Stimulated activated CD4-positive, alpha-beta T cell treated with anti-CD3 and anti-CD28 coated beads, Interleukin-12 subunit alpha, Interleukin-12 subunit beta, amount 100 ng/mL, for 24 hours (primary cell): ENCODE measurements around the gene B4GALT5.
"Not testable (repeated sequence)": the region's sequence is repeated elsewhere in the genome, so short reads cannot be mapped to it uniquely, and the experiment has no call there.

Source experiments
- DNase-seq, 2 experiments: peaks; one replicate each; pipeline ENCODE4 v3.0.0-alpha.2; 2020; ENCODE audit warnings: low read depth in 2 of 2

Gene B4GALT5

GRCh38 chr20:49713753-49714712 lies at the start of gene B4GALT5:
TSS of gene B4GALT5 (minus strand) at chr20:49713878. CDS start at chr20:49713690, 188 bp downstream.
- peak; percentile 22 to 51 for DNase-seq

- no peak for DNase-seq
Observed at GRCh38 chr20:49762940-49763766, 49.5 kb upstream of the B4GALT5 start.

GRCh38 chr20:49761888-49762287 lies 48.2 kb upstream of the B4GALT5 start:
- not testable (repeated sequence) for DNase-seq

DNA sequence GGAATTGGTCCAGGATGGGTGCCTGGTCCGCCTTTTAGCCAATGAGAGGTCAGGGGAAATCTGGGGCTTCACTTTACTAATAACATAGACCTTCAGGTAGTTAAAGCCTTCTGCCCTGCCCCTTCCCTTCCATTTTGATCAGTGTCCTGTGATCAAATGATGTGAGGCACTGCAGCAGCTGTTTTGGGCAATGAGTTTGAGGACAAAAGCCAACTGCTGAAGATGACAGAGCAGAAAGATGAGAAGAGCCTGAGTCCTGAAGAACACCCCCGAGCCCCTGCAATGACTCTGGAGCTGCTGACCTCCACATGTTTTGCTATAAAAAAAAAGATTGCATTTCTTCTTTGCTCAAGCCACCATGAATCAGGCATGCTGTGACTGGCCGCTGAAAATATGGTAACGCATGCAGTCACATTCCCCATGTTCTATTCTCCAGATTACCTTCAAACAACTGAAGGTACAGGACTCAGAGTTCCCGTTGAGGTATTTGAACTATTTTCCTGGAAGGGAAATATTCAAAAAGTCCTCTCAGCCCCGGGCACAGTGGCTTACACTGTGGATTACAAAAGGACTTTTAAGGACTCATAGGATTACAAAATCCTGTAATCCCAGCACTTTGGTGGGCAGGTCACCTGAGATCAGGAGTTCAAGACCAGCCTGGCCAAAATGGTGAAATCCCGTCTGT lies 45.7 kb upstream of the B4GALT5 start:
- DNase-seq: no peak

DNA sequence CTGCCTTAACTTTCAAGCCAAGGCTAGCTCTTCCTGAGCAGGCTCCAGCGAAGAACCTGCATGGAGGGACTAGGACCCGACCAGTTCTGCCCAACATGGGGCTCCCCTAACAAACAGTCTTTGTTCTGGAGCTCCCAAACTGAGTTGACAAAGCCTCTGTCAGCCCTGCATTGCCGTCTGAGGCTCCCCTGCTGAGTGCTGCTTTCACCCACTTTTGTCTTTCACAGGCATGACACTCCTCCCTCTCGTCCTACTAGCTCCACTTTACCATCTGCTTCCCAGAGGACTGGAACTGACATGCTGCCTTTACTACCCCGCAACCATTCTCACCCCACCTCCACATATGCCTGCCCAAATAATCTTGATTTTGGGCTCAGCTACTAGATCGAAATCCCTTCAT lies 45.1 kb upstream of the B4GALT5 start:
- DNase-seq: no peak

GRCh38 chr20:49757597-49757996 lies 43.9 kb upstream of the B4GALT5 start:
- no peak for DNase-seq

- DNase-seq: no peak
Observed at GRCh38 chr20:49756241-49756640, 42.6 kb upstream of the B4GALT5 start.

- DNase-seq: no peak
Observed at GRCh38 chr20:49754596-49754995, 40.9 kb upstream of the B4GALT5 start.

DNA sequence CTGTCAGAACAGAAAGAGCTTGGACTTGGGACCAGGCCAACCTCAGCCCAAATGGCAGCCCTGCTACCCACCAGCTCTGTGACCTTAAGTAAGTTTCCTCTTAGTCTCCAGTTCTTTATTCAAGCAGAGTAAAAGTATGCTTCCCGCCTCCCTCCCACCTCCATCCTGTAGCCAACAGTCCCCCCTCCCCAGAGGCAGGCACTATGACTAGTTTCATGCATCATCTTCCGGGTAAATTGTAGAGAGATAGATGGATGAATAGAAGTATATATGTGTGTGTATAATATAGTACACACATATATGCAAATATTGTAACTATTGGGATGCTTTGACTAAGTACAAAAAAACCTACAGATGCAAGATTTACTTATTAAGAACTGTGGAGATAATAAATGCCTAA lies 39.5 kb upstream of the B4GALT5 start:
- DNase-seq: no peak

DNA sequence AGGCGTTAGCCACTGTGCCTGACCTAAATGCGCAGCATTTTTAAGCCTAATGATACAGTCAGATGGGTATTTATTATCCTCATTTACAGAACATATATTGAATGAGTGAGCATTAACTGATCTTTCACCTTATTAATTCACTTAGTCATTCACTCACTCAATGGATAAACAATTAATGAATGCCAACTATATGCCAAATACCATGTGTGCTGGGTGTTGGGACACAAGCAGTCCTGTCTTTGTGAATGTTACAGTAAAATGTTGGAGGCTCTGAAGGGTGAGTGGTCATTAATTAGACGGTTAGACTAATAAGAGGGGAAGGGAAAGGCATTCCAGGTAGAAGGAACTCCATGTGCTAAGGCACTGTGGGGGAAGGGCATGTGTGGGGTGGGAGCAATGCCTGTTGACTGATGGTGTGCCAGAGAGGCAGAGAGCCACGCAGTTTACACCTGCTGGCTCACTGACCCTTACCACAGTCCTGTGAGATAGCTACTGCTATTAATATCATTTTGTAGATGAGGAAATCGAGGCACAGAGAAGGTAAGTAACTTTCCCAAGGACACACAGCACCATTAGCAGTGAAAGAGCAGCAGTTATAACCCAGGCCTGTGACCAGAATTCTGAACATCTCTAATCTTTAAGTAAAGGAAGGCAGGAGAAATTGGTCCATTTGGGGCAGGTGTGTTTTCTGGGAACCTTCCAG lies 38.7 kb upstream of the B4GALT5 start:
- no peak for DNase-seq

DNA sequence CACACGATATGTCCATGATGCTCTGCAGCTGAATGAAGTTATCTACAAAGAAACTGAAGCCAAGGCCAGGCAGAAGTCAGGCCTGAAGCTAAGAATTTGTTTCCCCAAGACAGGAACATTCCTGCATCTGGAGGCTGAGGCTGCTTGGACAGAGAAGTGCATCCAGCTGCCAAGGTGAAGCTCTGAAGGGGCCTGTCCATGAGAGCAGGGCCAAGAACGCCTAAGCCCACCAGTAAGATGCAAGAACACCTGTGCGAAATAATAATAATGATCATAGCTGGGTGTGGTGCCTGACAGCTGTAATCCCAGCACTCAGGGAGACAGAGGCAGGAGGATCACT lies 37.7 kb upstream of the B4GALT5 start:
- DNase-seq: no peak

DNA sequence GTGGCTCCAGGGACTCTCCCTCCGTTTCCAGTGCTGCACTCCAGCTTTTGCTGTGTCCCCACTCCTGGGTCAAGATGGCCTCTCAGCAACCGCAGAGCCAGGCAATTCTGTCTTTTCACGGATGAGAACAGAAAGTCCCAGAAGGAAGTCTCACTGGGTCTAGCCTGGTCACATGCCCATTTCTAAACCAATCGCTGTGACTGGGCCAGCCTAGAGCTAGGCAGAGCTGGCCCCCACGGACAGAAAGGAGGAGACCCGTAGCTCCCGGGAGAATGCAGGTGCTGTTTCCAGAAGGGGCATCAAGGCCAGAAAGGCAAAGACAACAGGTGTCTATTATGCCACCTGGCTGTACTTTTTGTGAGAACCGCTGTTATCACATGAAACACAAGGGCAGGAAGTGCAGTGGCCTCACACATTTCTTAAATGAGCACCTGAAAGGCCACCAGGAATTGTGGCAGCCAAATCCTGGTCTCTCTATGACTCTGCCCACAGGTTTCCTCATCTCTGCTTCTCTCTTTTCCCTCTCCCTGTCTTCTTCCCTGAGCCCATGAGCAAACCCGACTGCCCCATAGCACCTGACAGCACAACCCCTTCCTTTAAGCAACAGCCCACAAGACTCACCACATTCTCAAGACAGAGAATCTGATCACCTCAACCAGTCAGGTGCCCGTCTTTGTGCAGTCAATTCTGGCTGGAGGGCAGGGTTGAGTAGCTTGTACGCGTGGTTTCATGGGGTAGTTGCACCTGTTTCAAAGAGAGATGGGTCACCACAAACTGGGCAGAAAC lies 37.1 kb upstream of the B4GALT5 start:
- DNase-seq: no peak

- no peak for DNase-seq
Observed at GRCh38 chr20:49749625-49750024, 35.9 kb upstream of the B4GALT5 start.

DNA sequence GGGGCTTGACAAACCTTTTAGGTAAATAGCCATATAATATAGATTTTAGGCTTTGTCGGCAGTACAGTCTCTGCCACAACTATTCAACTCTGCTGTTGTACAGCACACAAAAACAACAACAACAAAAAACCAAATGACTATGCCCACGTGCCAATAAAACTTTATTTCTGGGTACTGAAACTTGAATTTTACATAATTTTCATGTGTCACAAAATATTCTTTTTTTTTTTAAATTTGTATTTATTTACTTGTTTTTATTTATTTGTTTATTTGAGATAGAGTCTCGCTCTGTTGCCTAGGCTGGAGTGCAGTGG lies 34.8 kb upstream of the B4GALT5 start:
- no peak for DNase-seq

DNA sequence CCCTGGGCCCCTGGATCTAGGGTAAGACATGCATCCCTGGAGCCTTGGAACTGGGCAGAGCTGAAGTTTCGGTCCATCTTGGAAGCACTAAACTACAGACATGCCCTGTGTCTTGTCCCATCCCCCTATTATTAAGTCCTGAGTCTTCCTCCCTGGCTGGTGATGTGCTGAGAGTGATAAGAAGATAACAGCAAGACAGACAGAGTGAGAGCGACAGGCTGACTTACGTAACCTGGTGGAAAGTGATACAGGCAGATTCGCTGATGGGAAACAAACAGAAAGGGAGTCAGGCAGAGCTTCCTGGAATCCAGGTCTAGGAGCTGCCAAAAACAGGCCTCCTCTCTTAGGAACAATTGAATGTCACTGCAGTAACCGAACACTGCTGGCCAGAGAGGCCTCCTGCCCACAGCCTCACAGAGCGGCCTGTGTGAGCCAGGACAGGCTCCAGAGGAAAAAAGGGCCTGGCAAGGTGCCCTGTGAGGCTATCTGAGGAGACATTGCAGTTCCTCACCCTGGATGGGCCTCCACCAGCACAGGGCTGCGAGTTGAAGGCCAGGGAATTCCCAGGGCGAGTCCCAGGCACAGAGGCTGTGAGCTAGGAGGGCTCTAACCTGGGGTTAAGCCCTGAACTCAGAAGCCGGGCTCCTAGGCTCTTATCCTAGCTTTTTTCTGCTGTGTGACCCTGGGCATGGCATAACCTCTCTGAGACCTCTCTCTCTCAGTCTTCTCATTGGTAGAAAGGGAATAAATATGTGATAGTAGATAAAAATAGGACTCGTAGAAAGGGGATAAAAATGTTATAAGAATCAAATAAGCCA lies 34.2 kb upstream of the B4GALT5 start:
- no peak for DNase-seq

GRCh38 chr20:49742948-49743347 lies 29.3 kb upstream of the B4GALT5 start:
- no peak for DNase-seq

GRCh38 chr20:49741977-49742376 lies 28.3 kb upstream of the B4GALT5 start:
- DNase-seq: no peak

- DNase-seq: no peak
Observed at GRCh38 chr20:49740807-49741206, 27.1 kb upstream of the B4GALT5 start.

GRCh38 chr20:49739042-49739441 lies 25.4 kb upstream of the B4GALT5 start:
- DNase-seq: no peak

- DNase-seq: no peak
Observed at GRCh38 chr20:49737260-49737659, 23.6 kb upstream of the B4GALT5 start.
